Hematopoietic multipotent progenitor cell treated with erythropoietin and hydrocortisone succinate and interleukin-3 and kit ligand, for 17 days (in vitro differentiated cells): ENCODE measurements around the gene KIF21B.

Experiments
- DNase-seq: peaks from one replicate; pipeline ENCODE4 v3.0.0-alpha.2; 2015; ENCODE audit warnings: low spot score

Gene KIF21B

DNA sequence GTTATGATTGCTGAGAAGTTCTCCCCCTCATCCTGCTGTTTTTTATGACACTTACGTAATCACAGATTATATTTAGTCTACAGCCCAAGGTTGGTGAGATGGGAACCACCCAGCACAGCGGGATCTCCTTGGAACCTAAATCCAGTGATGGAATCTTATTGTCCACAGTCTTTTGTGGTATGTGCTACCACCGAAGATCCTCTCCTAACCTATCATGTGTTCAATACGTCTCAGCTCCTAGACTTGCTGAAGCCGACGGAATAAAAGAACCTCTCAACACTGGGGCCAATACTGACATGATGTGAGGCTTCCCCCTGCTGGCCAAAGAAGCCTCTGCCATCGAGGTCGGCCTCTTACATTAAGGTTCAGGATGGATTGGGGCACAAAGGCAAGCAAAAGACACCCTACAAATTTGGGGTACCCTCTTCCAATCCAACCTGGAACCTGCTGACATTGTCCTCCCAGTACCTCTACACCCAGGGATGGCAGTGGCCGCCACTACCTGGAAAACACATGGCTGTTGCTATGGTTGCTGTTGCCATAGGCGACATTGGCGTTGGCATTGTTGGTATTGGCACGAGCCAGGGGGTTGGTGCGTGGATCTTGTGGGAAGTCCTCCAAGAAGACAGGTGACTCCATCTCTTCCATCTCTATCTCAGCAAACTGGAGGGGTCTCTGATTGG is 19.4 kb upstream of the KIF21B start:
- peak; percentile 25 for DNase-seq

DNA sequence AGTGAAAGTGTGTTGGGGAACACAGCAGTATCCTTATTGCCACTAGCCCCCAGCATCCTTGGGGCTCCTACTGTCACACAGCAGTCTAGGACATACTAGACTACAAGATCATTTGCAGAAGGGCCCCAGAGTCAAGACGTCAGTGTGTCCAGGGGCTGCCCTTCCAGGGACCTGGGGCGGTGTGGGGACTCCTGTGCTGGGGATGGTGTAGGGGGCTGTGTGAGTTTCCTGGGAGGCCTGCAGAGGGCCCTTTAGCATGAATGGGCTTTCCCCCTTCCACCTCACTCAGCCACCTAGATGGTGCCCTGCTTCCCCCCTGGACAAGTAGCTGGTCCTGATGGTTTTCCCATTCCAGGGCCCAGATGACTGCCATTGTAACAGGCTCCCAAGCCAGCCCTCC is 17.5 kb upstream of the KIF21B start:
- no peak for DNase-seq

DNA sequence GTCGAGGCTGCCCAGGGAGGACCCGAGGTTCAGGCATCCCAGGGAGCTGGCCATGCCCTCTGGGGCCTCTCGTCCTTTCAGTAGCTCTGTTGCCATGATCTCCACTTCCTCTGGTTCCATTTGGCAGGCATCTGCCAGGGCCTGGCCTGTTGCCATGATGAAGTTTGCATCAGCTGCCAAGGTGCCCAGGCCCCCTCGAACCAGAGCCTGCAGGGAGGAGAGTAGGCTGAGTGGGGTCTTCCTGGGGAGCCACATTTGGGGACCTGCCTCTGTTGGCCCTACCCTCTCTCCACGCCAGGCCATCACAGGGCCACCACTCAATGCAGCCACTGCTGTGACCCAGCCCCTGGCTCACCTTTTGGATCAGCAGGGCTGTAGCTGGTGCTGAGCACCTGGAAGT is 16.4 kb upstream of the KIF21B start:
- DNase-seq = no peak

DNA sequence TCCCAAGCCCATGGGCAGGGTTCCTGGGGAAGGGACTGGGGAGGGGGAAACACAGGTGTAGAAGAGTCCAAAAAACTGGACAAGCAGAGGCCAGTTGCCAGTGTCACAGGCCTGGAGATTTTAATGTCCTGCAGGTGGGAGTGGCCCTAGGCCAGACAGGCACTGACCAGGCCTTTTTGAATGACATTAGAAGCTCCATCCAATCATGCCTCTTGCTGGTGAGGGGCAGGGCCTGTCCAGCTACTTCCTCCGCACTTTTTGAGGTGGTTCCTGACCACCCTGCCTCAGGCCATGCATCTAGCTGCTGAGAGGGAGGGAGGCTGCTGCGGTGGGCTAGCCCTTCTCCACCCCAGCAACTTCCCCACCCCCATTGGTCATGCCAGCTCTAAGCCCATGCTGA is 15.9 kb upstream of the KIF21B start:
- no peak for DNase-seq

DNA sequence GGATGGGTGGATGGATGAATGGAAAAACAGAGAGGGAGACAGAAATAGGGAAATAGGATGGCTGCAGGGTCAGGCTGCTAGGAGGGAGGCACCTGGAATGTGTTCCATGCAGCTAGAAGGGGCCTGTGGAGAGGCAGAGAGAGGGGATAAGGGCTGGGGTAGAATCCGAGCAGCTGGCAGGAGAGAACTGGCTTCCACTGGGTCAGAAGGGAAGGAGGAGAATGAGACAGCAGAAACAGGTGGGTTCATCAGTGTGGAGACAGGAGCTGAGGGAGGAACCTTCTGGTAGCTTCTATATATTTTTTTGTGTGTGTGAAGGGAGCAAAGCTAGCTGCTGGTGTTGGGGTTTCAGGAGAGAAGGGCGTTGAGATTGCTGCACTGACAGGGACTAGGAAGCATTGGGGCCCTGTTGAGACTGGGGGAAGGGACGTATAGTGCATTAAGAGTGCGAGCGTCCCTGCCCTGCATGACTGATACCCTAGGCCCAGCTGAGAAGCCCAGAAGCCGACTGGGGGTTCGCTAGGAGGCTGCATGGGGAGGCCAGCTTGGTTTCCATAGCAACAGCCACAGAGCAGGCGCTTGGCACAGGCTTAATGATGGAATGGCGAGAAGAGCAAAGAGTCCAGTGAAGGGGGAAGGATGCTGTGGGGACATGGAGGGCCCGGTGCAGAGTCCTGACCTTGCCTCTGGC is 14.8 kb upstream of the KIF21B start:
- DNase-seq = no peak

DNA sequence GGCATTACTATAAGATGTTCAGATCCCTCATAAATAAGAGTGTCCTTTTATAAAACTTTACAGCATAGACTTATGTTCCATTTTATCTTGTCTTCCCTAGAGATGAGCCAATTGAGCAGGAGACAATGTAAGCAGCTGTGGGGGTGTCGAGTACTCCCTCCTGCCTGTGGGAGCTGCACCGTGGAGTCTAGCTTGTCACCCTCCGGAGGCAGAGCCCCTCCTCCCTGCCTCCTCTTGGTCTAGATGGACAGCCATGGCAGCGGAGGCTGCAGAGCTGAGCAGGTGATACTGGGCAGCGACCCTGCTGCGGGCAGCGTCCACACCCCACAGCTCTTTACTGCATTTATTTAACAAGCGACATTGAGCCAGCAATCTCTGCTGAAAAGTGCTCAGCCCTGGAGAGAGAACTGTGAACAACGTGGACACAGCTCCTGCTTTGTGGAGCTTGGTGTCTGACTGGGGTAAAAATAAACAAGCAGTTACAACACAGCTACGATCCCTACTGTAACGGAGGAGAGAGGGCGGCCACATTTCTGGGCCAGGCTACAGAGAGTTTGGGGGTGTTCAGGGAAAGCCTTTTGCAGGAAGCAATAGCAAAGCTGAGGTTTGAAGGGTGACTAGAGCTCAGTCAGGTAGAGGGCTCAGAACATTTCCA is 12.8 kb upstream of the KIF21B start:
- no peak for DNase-seq

DNA sequence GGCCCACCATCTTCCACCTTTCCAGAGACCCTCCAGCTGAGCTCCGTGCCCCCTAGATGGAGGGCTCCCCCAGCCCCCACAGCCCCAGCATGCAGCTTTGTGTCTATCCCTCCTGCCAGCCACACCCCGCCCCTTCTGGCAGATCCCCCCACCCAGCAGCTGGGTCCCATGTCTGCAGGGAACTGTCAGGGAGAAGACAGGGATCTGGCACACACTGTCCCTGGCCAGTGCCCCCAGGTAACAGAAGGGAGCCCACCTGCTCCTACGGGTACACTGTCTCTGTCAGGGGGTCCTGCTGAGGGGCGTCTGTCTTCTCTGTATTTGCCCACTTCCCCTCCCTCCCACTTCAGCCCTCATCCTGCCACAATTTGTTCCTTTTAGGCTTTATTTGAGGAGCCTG is 11.2 kb upstream of the KIF21B start:
- no peak for DNase-seq

DNA sequence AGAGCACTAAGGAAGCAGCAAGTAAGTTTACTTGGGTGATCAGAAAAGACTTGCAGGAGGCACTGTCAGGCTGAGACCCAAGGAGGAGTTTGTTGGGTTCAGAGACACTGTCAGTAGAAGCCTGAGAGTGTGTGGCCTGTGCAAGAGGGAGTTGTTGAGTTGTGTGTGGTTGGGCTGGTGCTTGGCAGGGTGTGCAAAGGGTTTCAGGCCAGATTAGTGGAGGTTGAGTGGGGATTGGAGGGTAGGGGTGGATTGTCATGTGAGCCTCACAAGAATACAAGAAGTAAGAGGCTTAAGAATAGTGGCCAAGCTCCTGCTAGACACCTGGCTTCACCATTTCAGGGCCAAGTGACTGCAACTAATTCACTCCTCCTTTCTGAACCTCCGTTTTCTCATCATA is 8.9 kb upstream of the KIF21B start:
- DNase-seq = no peak

DNA sequence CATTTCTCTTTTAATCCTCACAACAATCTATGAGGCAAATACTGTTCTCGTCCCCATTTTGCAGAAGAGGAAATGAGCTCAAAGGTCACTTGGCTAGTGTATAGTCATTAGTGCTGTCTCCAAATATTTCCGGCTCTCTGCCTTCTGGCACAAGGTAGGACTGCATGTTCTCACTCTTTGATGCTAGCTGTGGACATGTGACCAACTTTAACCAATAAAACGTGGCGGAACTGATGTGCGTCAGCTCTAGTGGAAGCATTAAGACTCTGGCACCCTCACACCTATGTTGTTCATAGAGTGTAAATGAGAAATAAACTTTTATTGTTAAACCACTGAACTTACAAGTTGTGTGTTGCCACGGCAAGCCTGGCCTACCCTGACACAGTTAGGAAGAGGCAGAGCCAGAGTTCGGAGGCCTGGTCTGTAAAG is 5.0 kb upstream of the KIF21B start:
- DNase-seq = no peak

DNA sequence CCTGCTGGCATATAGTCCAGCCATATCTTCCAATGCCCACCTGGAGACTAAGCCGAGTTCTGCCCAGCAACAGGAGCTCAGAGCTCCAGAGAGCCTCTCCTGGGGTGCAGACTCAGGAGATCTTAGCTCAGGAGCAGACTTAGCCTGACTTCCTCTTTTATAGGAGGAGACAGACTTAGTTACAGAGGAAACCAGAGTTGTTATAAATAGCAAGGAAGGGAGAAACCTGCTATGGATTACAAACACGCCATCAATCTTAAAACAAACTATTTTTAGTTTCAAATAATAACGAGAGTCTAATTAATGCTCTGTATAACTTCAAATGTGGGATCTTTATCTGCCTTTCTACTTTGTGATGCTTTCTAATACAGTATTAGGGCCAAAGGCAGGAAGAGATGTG is 3.3 kb upstream of the KIF21B start:
- no peak for DNase-seq

DNA sequence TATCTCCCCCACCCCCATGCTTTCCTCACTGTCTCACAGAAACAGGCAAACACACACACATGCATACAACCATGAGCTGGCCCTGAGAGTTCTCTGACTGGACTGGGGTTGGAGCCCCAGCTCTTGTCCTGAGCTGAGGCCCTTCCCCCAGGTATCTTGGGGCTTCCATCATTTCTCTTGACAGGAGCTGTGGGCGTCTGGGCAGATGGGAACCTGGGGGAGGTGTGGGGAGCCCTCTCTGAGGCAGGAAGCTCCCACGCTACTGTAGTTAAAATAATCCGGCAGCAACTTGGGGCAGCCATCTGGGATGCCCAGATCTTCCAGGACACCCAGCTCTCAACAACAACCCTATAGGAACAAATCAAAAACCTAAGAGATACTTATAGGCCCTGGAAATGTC is 2.7 kb upstream of the KIF21B start:
- DNase-seq = no peak

DNA sequence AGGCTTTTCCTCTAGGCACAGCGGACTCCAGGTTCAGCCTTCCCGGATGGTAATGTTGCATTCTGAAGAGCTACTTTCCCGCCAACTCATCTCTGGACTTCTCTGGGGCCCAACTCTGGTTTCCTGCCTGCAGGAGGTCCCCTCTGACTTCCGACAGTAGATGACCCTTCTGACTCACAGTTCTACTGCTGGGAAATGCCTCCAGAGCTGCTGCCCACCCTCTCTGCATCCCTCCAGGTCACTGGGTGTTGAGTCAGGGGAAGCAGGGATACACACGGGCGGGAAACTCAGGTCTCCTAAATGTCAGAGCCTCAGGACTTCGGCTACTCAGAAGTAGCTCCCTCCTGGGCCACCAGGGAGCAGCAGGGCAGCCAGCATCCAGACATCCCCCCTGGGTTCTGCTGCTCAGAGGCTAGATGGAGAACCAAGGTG is 2.1 kb upstream of the KIF21B start:
- DNase-seq = no peak

DNA sequence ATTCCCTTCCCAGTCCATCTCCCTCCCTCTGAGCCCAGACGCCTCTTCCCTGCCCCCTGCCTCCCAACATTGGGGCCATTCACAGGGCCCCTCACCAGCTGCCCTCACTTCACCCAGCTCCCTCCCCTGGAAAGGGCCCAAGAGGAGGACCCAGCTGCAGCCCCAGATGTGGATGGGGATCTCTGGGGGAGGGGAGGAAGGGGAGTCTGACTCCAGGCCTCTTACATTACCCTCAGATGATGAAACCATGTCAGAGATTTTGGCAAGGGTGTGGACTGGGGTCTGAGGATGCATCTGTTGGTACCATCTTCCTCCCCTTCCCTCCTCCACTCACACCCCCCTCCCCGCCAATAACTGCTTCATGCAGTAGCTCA is 1.1 kb upstream of the KIF21B start:
- DNase-seq = no peak

DNA sequence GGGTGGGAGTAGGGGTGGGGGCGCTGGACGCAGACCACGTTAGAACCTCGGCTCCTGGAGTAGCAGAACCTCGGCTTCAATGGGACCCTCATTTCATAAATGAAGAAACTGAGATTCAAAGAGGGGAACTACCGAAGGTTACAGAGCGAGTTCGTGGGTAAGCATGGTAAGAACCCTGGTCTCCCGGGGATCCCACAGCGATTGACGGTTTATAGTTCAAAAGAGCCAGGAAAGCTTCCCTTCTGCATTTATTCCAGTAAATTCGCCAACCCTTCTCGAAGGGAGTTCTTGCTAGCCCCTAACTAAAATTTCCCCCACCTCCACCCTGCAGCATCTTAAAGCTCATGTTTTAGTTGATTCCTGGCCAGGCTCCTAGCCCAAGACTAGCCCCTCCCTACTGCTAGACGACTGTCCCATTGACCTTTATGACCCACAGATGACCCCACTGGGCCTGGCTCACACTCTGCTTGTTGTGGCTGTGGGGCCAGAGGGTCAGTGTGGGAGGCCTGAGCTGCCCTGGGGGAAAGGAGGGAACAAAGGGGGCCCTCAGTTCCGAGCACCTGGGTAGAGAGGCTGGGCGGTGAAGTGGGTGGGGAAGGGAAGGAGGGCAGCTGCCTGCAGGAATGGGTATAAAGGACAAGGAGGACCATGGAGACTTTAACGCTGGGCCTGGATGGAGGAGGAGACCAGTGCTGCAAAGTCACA is 558 bp upstream of the KIF21B start:
- no peak for DNase-seq

DNA sequence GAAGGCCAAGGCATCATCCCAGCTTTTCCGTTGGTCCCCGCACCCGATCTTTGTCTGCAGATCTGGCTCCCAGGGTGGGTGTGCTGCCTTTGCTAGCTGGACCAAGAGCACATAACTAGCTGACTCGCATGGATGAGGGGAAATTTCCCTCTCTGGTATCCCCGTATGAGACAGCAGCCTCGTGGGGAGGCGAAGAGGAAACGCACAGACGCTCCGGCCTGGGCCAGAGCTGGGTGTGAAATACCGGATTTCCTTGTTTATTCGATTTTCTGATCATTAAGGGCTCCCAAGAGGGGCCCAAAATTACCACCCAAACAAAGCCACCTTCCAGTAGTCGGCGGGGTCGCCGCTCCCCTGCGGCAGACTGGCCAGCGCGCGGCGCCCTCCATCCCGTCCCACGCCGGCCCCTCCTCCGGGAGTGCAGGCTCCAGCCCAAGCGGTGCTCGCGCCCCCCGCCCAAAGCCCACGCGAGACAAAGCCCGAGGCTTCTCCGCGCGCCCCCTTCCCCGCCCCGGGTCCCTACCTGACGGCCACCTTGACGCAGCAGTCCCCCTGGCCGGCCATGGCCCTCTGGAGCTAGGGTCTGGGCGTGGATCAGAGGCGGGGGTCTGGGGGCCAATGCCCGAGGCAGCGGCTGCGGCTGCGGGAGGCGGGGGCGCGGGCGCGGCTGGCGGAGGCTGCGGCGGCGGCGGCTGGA is 546 bp downstream of the KIF21B start:
- no peak for DNase-seq

DNA sequence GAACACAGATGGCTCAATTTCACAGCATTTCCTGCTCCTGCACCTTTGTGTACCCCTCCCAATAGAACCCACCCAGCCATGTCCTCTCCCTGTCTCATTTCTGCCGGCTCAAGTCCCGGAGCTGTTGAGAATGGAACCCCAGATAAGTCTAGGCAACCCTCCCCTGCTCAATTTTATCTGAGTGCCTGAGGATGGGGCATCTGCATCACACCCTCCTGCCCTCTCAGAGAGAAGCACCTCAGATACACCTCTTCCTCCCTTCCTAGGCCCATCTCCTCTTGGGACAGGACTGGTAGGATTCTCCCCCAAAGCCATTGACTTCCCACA is 1.1 kb downstream of the KIF21B start:
- no peak for DNase-seq

DNA sequence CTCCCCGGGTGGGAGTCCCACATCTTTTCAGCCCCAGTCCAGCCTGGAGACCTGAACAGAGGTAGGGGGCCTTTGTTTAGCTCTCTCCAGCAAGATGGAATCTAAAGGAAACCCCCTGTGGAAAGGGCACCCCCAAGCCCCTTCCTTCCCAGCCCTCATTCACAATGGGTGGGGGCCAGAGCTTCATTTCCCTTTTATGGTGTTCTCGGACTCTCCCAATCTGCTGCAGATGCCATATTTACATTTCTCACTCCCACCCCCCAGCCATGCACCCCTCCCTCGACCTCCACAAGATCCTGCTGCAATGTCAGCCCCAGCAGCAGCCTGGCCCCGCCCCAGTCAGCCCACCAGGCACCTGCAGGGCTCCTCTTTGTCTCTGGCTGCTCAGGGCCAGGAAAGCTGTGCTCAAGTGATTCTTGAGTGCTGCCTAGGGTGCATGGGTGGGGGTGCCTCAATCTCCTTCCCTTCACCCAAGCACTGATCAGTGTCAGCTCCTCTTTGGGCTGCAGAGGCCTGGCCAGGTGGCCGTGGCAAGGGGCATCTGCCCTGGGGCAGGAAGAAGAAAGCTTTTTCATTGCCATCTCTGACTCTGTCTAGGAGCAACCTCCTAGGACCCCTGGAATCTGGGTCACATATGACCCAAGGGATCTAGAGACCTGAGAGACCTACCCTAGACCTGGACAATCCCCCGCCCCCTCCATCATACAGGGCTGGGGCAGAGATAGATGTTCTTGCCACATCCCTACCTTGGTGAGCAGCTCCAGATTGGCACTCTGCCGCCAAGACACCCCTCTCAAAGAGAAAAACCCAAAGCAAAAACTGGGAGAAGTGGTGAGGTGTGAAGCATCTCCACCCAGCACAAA is 1.7 kb downstream of the KIF21B start:
- DNase-seq = no peak

DNA sequence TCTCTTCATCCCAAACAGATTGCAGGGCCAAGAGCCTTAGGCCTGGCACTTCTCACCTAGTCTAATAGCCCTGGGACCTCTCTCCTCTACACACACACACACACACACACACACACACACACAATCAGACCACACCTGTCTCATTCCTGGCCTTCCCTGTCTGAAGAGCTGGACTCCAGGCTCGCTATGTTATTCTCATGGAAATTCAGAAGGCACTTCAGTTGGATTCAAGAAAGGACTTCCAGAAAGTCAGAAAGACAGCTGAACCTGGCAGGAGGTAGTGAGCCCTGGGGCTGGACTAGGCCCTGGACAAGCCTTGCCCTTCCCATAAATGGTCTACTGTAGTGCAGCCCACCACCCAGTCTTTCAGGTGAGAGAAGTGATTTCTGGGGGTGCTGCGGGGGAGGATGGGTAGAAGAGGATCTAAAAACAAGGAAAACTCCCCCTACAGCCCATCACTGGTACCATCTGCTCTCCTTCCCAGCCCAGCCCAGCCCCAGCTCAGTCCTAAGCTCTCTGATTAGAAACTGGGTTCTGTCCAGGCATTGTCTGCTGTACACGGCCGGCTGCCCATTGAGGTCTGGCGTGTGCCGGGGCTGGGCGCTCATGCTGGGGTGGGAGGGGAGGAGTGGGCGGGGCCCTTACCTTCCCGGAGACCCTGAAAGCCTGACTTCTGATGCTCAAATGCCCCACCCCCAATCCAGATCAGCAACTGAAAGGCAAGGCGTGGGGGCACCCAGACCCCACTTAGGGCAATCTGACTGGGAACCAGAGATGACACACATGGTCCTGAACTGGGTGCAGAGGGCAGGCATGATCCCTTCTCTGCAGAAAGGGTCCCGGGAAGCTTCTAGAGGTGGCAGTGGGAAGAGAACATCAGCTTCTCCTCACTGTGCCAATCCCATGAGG is 2.5 kb downstream of the KIF21B start:
- DNase-seq = no peak

DNA sequence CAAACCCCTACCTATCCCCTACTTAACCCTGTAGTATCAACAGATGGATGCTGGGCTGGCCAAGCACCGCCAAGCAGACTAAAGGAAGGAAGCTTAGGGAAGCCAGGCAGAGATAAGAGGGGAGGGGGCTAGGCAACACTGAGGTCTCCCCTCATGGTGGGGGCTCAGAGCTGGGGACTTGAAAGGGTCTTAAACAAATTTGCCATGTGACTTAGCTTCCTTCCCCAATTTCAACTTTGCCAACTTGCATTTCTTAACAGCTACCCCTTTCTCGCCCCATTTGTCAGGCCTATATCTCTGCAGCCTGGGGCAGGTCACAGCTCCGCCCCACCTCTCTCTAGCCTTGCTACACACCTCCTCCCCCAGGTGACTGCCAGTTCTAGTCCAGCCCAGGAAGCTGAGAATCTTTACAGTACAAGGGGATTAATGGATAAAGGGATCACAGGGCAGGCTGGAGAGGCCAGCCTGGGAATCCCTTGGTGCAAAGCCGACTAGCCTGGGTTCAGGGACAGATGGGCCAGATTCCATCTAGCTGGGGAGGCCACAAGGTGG is 3.4 kb downstream of the KIF21B start:
- DNase-seq = no peak
